Limb (tissue), 2 donors: ENCODE data around the gene C11orf98.
A peak's percentile ranks its signal among the peaks of the same experiment; 100 is the strongest.
"Not testable (repeated sequence)": the region's sequence is repeated elsewhere in the genome, so short reads cannot be mapped to it uniquely, and the experiment has no call there.

Experiments
- DNase-seq, 2 donors: peaks; one replicate each; pipeline ENCODE4 v3.0.0-alpha.2; 2016; ENCODE audit errors: extremely low spot score in 2 of 2

Gene C11orf98

GRCh38 chr11:62665075-62665598 lies at the start of gene C11orf98, which contains the start of gene CSKMT:
Gene C11orf98 (minus strand): TSS chr11:62665210. CDS start chr11:62665169, 41 bp downstream.
Gene CSKMT (plus strand): TSS chr11:62665312. CDS start chr11:62665880, 568 bp downstream.
- peak; percentile 94 to 98 for DNase-seq

DNA sequence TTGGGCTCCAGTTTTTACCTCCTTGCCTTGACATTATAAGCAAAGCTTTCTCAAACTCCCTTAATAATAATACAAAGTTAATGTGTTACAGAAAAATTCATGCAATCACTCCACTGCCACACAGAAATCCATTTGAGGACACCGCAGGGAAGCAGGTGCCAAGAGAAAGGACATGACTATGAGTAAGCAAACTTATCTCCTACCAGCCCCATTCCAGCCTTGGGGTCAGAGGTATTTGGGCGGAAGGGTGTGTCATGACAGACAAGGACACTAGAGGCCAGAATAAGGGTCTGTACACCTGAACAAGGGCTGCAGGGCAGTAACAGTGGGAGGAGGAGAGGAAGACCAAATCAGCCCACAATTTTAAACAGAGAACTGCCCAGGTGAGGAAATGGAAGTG lies 48.3 kb upstream of the C11orf98 start:
- DNase-seq, result no peak

DNA sequence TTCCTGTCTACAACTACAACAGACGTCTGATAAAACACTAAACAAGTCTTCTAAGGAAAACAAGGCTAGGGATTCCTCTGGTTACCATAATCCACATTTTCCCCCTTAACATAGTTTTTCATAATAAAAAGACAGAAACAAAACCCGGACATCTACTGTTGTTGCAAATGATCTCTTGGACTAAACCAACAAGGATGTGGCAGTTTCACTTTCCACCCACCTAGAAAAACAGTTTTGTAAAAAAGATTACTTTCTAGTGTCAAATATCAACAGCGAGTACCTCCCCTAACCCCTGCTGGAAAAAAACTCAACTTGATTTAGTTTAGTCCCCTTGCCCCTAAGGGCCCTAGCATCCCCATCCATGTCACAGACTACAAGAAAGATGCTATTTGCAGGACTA lies 47.9 kb upstream of the C11orf98 start:
- no peak for DNase-seq

DNA sequence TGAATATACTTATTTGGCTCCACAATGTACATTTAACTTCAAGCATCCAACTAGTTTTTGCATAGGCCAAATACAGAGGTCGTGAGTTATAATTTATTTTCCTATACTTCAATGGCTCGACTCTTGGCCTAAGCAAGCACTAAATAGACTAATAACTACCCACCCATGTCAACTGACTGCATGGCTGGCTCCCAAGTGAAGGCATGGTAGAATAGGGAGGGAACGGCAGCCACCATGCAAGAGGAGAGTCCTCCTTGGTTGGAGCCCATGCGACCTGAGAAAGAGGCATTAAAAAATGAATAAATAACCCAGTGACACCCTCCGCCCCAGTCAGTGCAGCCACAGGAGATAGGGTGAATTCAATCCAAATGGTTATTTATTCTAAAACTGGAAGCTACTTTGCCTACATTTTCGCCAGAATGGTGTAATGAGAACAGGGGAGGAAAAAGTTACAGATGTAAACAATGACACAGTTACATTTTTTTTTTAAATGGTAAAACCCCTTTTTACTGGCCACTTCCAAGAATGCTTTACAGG lies 47.3 kb upstream of the C11orf98 start:
- no peak for DNase-seq

DNA sequence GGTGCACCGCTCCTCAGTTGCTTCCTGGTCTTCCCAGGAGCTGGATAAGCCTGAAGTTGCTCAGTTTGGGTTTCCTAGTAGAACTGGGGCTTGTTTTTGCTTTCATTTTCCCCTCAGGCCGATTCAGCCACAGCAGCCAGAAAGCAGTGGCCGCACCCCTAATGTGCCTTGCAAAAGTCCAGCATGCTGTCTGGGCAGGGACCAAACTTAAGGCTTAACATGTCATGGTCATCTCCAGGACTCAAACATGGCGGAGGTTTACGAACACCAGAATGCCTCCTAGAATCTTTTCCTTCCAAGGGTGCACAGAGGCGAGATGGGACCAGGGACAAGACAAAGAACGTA lies 45.0 kb upstream of the C11orf98 start:
- DNase-seq, result no peak

DNA sequence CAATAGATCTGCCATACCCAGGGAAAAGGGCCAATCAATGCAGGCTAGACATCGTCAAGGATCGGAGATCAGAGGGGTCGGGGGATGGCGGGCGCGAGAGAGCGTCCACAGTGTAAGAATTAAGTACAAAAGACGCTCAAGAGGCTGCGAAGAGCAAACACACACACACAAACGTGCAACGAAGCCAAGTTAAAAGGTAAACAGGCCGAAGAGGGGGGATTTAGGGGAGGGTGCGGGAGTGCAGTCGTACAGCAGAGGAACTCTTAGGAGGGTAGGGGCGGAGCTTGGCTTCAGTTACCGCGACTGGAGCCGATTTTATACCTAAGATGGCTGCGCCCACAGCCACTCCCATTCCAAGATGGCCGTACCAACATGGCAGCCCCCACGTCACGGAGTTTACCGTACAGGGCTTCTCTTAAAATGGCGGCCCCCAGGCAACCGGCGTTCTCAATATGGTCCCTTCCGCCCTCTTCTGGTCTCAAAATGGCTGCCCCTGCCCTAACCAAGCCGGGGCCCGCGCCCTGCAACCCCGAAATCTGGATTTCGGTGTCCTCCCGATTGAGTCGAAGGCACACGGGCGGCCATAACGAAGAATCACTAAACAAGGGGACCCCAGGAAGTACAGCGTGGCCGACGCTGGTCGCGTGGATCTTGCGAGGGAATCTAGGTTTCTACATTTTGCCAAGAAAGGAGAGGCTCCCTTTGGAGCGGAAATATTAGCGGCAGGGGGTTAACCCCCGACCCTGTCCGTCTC lies 44.4 kb upstream of the C11orf98 start:
- peak; percentile 96 to 99 for DNase-seq

GRCh38 chr11:62708793-62709192 lies 43.8 kb upstream of the C11orf98 start:
- DNase-seq, result peak in 1 of 2 donors; percentile 40

- no peak for DNase-seq
Observed at GRCh38 chr11:62708392-62708791, 43.4 kb upstream of the C11orf98 start.

- DNase-seq, result peak in 1 of 2 donors; percentile 90
Observed at GRCh38 chr11:62707277-62707861, 42.4 kb upstream of the C11orf98 start, which contains the start of the genes BSCL2 and GNG3. Gene BSCL2 (minus strand): TSS chr11:62707424. CDS start chr11:62707195, 229 bp downstream. Gene GNG3 (plus strand): TSS chr11:62707676. CDS start chr11:62708296, 620 bp downstream.

- no peak for DNase-seq
Observed at GRCh38 chr11:62706850-62707247, 41.8 kb upstream of the C11orf98 start.

DNA sequence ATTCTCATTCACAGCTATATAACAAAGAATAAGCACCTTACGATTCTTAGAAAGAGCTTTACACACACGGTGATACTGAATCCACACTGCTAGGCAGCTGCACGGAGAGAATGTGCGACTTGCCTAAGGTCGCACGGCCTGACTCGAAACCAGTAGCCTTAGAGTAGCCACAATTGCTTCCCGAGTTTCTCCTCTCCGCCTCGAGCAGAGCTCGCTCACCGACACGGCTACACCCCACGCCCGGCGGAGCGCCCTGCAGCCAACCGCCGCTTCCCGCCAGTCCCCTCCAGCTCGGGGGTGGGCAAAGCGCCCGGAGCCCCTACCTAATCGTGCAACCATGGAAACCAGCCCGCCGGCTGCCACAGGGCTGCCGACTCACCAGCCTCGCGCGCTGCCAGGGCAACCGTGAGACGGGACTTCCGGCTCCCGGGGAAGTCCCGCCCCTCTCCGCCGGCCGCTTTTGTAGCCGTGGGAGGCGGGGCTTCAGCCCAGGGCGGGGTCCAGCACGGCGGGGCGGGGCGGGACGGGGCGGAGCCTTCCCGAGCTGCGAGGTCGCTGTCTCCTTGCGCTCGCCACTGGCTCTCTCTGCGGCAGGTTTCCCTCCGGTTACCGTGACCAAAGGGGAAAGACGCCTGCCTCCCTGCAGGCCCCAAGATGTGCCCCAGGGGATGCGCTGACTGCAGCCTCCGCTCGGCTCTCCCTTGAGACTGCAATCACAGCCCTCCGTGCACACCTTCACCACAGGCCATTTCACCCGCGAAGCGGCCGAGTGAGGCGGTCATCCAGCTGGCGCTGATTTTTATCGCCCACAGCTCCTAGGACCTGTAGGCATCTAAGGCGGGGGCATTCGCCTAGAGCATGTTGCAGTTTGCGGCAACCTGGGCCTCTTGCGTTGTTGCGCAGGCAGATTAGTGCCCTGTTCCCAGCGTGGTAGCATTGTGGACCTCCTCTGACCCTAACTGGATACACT lies 41.2 kb upstream of the C11orf98 start:
- peak; percentile 94 to 97 for DNase-seq

DNA sequence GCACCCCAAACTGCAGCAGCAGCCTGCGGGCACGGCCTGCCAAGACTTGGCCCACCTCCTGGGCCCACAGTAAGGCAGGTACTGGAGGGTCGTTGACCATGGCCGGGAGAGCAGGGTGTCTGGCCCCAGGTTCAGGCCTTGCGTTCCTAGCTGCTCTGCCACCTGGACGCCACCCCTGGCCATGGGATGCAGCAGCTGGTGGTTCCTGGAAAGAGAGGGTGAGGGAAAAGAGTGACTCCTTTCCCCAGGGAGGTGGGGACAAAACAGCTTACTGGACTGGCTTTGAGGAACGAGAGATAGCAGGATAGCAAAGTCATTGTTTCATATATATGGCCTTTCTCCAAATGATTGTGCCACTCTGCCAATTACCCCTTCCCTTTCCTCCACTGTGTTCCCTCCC lies 40.4 kb upstream of the C11orf98 start:
- DNase-seq, result no peak

DNA sequence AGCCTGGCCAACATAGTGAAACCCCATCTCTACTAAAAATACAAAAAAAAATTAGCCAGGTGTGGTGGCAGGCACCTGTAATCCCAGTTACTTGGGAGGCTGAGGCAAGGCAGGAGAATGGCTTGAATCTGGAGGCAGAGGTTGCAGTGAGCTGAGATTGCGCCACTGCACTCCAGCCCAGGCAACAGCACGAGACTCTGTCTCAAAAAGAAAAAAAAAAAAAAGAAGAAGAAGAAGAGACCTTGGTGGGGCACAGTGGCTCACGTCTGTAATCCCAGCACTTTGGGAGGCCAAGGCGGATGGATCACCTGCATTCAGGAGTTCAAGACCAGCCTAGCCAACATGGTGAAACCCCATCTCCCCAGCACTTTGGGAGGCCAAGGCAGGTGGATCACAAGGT lies 38.9 kb upstream of the C11orf98 start:
- DNase-seq, result not testable (repeated sequence)

- DNase-seq, result no peak
Observed at GRCh38 chr11:62702246-62702645, 37.2 kb upstream of the C11orf98 start.

DNA sequence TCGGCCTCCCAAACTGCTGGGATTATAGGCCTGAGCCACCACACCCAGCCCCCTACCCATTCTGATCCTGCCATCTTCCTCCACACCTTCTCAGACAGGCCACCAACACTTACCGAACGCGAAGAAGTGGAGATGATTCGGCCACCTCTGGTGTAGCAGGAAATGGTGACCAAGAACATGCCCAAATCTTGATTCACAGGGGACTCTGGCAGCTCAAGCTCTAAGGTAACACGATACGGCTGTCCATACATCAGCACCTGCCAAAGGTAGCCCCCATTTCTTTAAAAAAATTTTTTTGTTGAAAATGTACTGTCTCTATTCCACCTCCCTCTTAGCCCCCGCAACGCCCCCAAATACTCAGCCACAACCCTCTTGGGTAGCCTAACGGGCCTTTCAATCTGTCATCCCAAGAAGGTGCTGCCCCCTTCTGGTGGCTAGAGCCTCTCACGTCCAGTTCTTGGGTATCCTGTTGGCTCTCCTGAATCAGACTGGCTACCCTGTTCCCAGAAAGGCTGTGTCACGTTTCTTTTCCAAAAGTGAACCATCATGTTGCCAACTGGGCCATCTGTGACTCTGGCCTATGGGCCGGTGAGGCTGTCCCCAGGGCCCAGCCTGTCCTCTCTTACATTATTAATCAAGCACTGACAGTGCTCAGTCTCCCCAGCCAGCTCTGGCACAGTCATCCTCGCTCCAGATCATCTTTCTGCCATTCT lies 29.6 kb upstream of the C11orf98 start:
- peak; percentile 69 to 80 for DNase-seq

DNA sequence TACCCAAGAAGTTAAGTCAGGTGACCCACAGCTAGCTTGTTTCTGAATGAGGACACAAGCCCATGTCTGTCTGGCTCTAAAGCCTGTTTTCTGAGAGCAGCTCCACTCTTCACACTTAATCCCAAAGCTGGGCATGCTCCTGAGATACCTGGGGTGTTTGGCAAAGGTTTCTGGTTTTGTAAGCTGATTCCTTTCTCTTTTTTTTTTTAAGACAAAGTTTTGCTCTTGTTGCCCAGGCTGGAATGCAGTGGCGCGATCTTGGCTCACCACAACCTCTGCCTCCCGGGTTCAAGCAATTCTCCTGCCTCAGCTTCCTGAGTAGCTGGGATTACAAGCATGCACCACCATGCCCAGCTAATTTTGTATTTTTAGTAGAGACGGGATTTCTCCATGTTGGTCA lies 28.6 kb upstream of the C11orf98 start:
- not testable (repeated sequence) for DNase-seq

DNA sequence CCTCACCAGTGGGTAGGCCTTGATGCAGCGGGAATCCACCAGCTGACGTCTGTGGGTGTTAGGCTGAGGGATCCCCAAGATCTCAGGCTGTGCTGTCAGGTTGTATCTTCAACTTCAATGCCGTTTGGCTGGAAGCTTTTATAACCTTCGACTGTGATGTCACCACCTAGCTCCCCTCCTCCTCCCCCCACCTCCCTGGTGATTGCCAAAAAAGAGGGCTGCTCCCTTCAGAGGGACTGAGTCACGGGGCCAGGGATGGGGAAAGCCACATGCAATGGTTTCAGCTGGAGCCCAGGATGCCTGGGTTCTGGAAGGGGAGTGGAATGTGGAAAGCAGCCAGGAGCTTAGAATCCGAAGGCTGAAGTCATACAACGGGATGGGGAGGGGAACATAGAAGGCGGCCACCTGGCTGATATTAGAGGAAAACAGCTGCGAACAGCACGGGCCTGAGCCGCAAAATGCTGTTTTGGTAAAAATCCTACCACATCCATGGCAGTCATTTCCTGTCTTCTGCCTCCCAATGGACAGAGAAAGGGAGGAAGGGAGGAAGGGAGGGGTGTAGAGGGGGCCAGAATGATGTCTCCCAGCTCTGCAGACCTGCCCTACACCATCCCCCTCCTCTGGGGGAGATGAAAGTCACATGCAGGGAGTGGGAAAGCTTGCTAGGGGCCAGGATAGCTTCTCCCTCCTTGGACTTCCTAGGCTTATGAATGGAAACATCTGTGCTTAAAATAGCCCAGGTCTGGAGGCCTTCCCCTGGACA lies 24.6 kb upstream of the C11orf98 start, which contains the start of gene LRRN4CL:
Gene LRRN4CL, minus strand, starts transcription at position 110 of the 763 bp plus-strand sequence. CDS start 1,022 bp downstream, outside the sequence.
- peak; percentile 78 to 89 for DNase-seq

DNA sequence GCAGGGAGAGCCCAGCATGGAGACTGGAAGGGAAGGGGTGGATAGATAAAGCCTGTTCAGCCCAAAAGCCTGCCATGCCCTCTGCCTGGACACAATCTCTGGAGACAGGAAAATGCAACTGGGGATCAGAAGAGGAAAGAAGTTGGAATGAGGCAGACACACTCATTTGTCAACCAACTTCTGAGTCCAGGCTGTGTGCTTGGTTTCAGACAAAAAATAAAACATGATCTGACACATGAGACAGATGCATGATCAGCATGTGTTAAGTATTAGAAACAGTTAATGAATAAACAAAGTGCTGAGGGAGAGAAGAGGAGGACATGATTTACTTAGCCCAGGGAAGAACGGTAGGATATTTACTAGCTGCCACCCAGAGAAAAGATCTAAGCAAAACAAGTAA lies 23.5 kb upstream of the C11orf98 start:
- no peak for DNase-seq
